ENCODE results near the gene SLC13A2. TPM values are rescaled to one million over a fixed set of nuclear protein-coding genes. Genes with fewer than 3 reads are reported as not detected.

Gene SLC13A2
- total RNA-seq, 4 donors from 2014 or later, result 0.34 TPM; not detected in 3

DNA sequence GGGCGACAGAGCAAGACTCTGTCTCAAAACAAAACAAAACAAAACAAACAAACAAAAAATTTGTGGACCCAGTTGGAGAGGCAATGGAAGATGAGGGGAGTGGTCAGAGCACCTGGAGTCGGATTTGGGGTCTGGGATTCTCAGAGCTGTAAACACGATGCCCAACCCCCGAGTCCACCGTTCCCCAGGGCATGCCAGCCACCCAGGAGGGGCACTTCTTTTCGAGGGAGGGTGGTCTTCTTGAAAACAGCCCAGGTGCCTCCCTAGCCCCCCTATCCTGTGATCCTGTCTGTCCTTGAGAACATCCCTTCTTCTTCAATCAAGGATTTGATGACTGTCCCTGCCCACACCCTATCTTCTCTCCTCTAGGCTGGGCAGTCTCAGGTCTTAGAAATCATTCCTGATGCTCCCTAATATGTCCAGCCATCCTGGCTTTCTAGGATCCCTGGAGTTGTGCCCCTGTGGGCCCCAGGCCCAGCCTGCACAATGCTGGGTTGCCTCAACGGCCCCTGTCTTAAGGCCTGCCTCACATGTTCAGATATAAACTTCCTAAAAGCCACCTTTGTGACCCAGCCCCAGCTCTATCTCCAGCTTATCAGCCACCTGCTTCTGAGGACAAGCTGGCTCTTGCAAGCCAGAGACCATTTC, 3.1 kb upstream of the SLC13A2 start:
- no peaks in the 10 kb centered on the region for H3K4me1 ChIP-seq
- DNase-seq (no peak), ATAC-seq (no peak)
- TF ChIP-seq, protein P1, sequence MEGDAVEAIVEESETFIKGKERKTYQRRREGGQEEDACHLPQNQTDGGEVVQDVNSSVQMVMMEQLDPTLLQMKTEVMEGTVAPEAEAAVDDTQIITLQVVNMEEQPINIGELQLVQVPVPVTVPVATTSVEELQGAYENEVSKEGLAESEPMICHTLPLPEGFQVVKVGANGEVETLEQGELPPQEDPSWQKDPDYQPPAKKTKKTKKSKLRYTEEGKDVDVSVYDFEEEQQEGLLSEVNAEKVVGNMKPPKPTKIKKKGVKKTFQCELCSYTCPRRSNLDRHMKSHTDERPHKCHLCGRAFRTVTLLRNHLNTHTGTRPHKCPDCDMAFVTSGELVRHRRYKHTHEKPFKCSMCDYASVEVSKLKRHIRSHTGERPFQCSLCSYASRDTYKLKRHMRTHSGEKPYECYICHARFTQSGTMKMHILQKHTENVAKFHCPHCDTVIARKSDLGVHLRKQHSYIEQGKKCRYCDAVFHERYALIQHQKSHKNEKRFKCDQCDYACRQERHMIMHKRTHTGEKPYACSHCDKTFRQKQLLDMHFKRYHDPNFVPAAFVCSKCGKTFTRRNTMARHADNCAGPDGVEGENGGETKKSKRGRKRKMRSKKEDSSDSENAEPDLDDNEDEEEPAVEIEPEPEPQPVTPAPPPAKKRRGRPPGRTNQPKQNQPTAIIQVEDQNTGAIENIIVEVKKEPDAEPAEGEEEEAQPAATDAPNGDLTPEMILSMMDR (IDR thresholded peaks at IDR 0.05 in 4 of 5, conservative IDR thresholded peaks at IDR 0.05 in 1 of 5), result no peak
- TF ChIP-seq POLR2A (IDR thresholded peaks at IDR 0.05), result no peak
- no peaks in the 10 kb centered on the region for H3K9me3 ChIP-seq
- no peaks in the 10 kb centered on the region for H3K36me3 ChIP-seq
- H3K27me3 ChIP-seq, result peaks cover 0 to 13% (median 2%) of the 10 kb centered on the region in 3 donors
- no peak overlapping the region for H3K27ac ChIP-seq
- H3K4me3 ChIP-seq, result no peak overlapping the region
- intact Hi-C loops (cut with DNase I; ENCODE audit: low total_unique reads) (no loop called here), in situ Hi-C loops (cut with MboI; ENCODE audit: low sequenced_read_pairs in 4 of 4) (no loop called here)

DNA sequence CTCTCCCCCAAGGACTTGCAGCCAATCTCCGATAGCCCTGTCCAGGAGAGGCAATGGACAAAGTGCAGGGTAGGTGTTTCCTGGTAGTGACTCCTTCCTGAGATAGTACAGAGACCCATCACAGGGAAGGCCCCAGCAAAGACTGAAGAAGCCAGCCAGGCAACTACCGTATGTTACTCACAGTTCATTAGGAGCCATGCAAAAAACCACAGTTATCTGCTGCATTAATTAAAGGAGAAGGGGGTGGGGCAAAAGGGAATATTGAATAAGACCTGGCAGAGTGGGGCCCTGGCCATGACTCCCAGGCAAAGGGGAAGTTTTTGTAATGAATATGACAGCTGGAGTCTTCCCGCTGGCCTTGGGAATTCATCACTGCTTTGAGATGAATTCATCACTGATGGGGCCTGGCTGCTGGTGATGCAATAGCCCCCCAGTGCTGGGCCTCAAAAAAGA, 2.5 kb upstream of the SLC13A2 start:
- ATAC-seq (no peak), DNase-seq (no peak)
- in situ Hi-C loops (cut with MboI; ENCODE audit: low sequenced_read_pairs in 4 of 4), result no loop called here
- H3K9me3 ChIP-seq, result no peaks in the 10 kb centered on the region
- H3K36me3 ChIP-seq, result no peaks in the 10 kb centered on the region
- intact Hi-C loops (cut with DNase I; ENCODE audit: low total_unique reads), result no loop called here
- H3K4me1 ChIP-seq, result no peaks in the 10 kb centered on the region
- no peak overlapping the region for H3K27ac ChIP-seq
- peaks cover 0 to 13% (median 0%) of the 10 kb centered on the region in 3 donors for H3K27me3 ChIP-seq
- no peak for TF ChIP-seq POLR2A (IDR thresholded peaks at IDR 0.05)
- TF ChIP-seq, protein P1 (IDR thresholded peaks at IDR 0.05 in 4 of 5, conservative IDR thresholded peaks at IDR 0.05 in 1 of 5), result no peak
- H3K4me3 ChIP-seq, result no peak overlapping the region

- TF ChIP-seq POLR2A (IDR thresholded peaks at IDR 0.05), result no peak
- TF ChIP-seq, protein P1 (IDR thresholded peaks at IDR 0.05 in 4 of 5, conservative IDR thresholded peaks at IDR 0.05 in 1 of 5), result no peak
- ATAC-seq, result no peak
- Histone ChIP-seq H3K4me1 (no peaks in the 10 kb centered on the region), H3K27ac (no peak overlapping the region), H3K9me3 (no peaks in the 10 kb centered on the region), H3K27me3 (peaks cover 0 to 7% (median 0%) of the 10 kb centered on the region in 3 donors), H3K36me3 (no peaks in the 10 kb centered on the region), H3K4me3 (no peak overlapping the region)
- DNase-seq, result no peak
- in situ Hi-C loops (cut with MboI; ENCODE audit: low sequenced_read_pairs in 4 of 4), result no loop called here
- intact Hi-C loops (cut with DNase I; ENCODE audit: low total_unique reads), result no loop called here
Observed at GRCh38 chr17:28471531-28472342, 1.7 kb upstream of the SLC13A2 start.

DNA sequence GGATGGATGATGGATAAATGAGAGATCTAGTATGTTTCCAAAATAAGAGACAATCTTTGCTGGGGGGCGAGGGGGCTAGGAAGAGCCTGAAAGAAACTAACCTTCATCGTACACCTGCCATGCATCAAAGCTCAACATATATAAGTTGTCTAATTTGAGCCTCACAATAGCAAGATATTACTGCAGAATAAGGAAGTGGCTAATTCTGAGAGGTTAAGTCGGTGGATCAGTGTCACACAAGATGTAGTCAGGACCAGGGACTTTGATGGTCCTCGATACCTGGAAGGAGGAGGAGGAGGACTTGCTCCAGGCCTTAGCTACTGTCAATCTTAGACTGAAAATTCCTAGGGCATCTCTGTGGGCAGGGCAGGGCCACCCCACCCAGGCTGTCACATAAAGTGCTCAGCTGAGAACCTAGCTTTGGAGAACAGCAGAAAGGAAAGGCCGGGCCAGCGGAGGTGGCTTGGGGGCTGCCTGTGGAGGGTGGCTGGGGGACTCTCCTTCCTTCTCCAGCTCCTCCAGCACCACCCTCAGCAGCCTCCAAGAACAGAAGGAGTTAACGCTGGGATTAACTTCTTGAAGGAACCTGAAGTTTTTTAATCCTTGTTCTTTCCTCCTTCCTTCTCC, 460 bp upstream of the SLC13A2 start:
- Histone ChIP-seq H3K4me3 (no peak overlapping the region), H3K27me3 (no peaks in the 10 kb centered on the region), H3K4me1 (no peaks in the 10 kb centered on the region), H3K36me3 (no peaks in the 10 kb centered on the region), H3K27ac (no peak overlapping the region), H3K9me3 (no peaks in the 10 kb centered on the region)
- in situ Hi-C loops (cut with MboI; ENCODE audit: low sequenced_read_pairs in 4 of 4), result no loop called here
- no peak for DNase-seq
- TF ChIP-seq, protein P1 (IDR thresholded peaks at IDR 0.05 in 4 of 5, conservative IDR thresholded peaks at IDR 0.05 in 1 of 5), result no peak
- TF ChIP-seq POLR2A (IDR thresholded peaks at IDR 0.05), result no peak
- ATAC-seq, result no peak
- intact Hi-C loops (cut with DNase I; ENCODE audit: low total_unique reads), result no loop called here

Data from gastrocnemius medialis (tissue), 4 donors.